GM21360 (cell line): ENCODE data around the gene TUBB.
A peak's percentile ranks its signal among the peaks of the same experiment; 100 is the strongest.

ENCODE experiments used
- ATAC-seq: cut with Tn5 transposase; IDR thresholded peaks from one replicate; pipeline ENCODE4 v1.9.1; 2021; ENCODE audit warnings: mild to moderate bottlenecking, moderate library complexity; ENCODE audit not compliant: unreplicated experiment

Gene TUBB

GRCh38 chr6:30687659-30688431, 32.3 kb upstream of the TUBB start:
- no peak for ATAC-seq

GRCh38 chr6:30688569-30688968, 31.6 kb upstream of the TUBB start:
- ATAC-seq, result no peak

GRCh38 chr6:30689022-30689865, 30.9 kb upstream of the TUBB start:
- ATAC-seq, result no peak

GRCh38 chr6:30689985-30690384, 30.2 kb upstream of the TUBB start:
- no peak for ATAC-seq

- no peak for ATAC-seq
These were observed 29.5 kb upstream of the TUBB start, which contains the start of gene NRM for GRCh38 chr6:30690403-30691207. Gene NRM (minus strand): TSS chr6:30690984. CDS start chr6:30690974, 10 bp downstream.

- ATAC-seq, result no peak
These were observed 28.8 kb upstream of the TUBB start for GRCh38 chr6:30691208-30691847.

- ATAC-seq, result no peak
These were observed 23.7 kb upstream of the TUBB start for GRCh38 chr6:30696432-30696831.

- no peak for ATAC-seq
These were observed 19.8 kb upstream of the TUBB start for GRCh38 chr6:30700340-30700739.

- no peak for ATAC-seq
These were observed 17.1 kb upstream of the TUBB start for GRCh38 chr6:30703011-30703410.

- ATAC-seq, result no peak
These were observed 16.3 kb upstream of the TUBB start for GRCh38 chr6:30703821-30704220.

GRCh38 chr6:30705620-30706019, 14.5 kb upstream of the TUBB start:
- ATAC-seq, result no peak

GRCh38 chr6:30707281-30707850, 12.8 kb upstream of the TUBB start:
- no peak for ATAC-seq

- no peak for ATAC-seq
These were observed 10.9 kb upstream of the TUBB start for GRCh38 chr6:30709101-30709868.

GRCh38 chr6:30711758-30712380, 8.3 kb upstream of the TUBB start:
- ATAC-seq, result no peak

- no peak for ATAC-seq
These were observed 7.7 kb upstream of the TUBB start for GRCh38 chr6:30712441-30712945.

GRCh38 chr6:30714263-30714662, 5.9 kb upstream of the TUBB start:
- no peak for ATAC-seq

- no peak for ATAC-seq
These were observed 3.3 kb upstream of the TUBB start for GRCh38 chr6:30716879-30717128.

GRCh38 chr6:30717129-30717844, 2.9 kb upstream of the TUBB start, which contains the start of gene MDC1:
Gene MDC1 (minus strand): TSS chr6:30717281. CDS start chr6:30715175, 2,106 bp downstream.
- peak; percentile 48 for ATAC-seq
